HFFc6 (cell line): ENCODE measurements around the gene CTSH. TPM values are rescaled to one million over a fixed set of nuclear protein-coding genes. Genes with fewer than 3 reads are reported as not detected.
"Not testable (repeated sequence)": the region's sequence is repeated elsewhere in the genome, so short reads cannot be mapped to it uniquely, and the experiment has no call there.

ENCODE experiments used
- DNase-seq: peaks from one replicate; pipeline ENCODE4 v3.0.0-alpha.2; 2018
- H3K27ac Mint-ChIP-seq: 2 replicates; pipeline ENCODE4 v1.8.0; 2020; ENCODE audit warnings: mild to moderate bottlenecking, mixed read lengths
- H3K27me3 Mint-ChIP-seq: 2 replicates; pipeline ENCODE4 v1.8.0; 2021; ENCODE audit warnings: mild to moderate bottlenecking, moderate library complexity, mixed read lengths; ENCODE audit not compliant: insufficient read depth
- H3K36me3 Mint-ChIP-seq: 2 replicates; pipeline ENCODE4 v1.8.0; 2021; ENCODE audit warnings: low read depth, mixed read lengths
- H3K4me1 Mint-ChIP-seq: 2 replicates; pipeline ENCODE4 v1.8.0; 2020; ENCODE audit warnings: low read depth, mixed read lengths
- H3K4me3 Mint-ChIP-seq: 2 replicates; pipeline ENCODE4 v1.8.0; 2020; ENCODE audit warnings: mild to moderate bottlenecking, moderate library complexity, mixed read lengths
- H3K9me3 Mint-ChIP-seq: 2 replicates; pipeline ENCODE4 v1.8.0; 2020; ENCODE audit warnings: mild to moderate bottlenecking, mixed read lengths
- total RNA-seq, 6 experiments: library from RNA; stranded (reverse); fragmentation: NEBNext Ultra II Directional; extraction: Animal tissue kit (Norgen Biotek cat#: 25700); gene quantifications; 2 replicates in 1 of 6; 3 replicates in 5 of 6; pipeline ENCODE4 v1.2.3, GENCODE V29; 2021
- TF ChIP-seq, protein P1 (sequence below): fragments of 200-600 bp; sonication (generic); IDR thresholded peaks from 2 replicates; pipeline ENCODE4 v1.5.0; 2021; ENCODE audit warnings: antibody characterized with exemption, mild to moderate bottlenecking

CTSH gene
- total RNA-seq, 6 experiments from 2014 or later: 0.20 to 0.53 (median 0.38) TPM; not detected in 1

DNA sequence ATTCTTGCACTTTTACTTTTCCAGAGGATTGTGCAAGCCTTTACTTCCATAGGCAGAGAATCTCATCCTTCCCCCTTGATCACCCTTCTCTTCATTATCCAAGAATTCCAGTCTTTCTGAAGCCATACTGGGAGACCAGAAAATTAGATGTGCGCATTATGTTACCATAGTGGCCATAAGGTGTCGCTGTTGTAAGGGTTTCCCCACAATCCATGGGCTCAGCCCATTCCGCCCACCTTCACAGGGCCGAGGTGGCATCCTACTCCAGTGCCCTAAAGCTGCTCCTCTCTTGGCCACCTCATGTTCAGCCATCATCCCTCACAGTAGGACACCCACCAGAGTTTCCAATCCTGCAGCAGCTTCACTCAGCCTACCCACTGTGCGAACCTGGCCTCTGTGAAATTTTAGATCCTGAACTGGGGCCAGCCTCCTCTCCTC lies 35.0 kb downstream of the CTSH start:
- no peak overlapping the region for H3K4me3 Mint-ChIP-seq
- no peaks in the 10 kb centered on the region for H3K9me3 Mint-ChIP-seq
- H3K27me3 Mint-ChIP-seq: peaks cover 20% of the 10 kb centered on the region
- DNase-seq: peak; percentile 29
- H3K4me1 Mint-ChIP-seq: peaks cover 74% of the 10 kb centered on the region
- TF ChIP-seq, protein P1, sequence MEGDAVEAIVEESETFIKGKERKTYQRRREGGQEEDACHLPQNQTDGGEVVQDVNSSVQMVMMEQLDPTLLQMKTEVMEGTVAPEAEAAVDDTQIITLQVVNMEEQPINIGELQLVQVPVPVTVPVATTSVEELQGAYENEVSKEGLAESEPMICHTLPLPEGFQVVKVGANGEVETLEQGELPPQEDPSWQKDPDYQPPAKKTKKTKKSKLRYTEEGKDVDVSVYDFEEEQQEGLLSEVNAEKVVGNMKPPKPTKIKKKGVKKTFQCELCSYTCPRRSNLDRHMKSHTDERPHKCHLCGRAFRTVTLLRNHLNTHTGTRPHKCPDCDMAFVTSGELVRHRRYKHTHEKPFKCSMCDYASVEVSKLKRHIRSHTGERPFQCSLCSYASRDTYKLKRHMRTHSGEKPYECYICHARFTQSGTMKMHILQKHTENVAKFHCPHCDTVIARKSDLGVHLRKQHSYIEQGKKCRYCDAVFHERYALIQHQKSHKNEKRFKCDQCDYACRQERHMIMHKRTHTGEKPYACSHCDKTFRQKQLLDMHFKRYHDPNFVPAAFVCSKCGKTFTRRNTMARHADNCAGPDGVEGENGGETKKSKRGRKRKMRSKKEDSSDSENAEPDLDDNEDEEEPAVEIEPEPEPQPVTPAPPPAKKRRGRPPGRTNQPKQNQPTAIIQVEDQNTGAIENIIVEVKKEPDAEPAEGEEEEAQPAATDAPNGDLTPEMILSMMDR: peak; percentile 91
- H3K27ac Mint-ChIP-seq: peak overlapping the region; percentile 11; the same call in 1 of the 2 replicates
- H3K36me3 Mint-ChIP-seq: peaks cover 49% of the 10 kb centered on the region

DNA sequence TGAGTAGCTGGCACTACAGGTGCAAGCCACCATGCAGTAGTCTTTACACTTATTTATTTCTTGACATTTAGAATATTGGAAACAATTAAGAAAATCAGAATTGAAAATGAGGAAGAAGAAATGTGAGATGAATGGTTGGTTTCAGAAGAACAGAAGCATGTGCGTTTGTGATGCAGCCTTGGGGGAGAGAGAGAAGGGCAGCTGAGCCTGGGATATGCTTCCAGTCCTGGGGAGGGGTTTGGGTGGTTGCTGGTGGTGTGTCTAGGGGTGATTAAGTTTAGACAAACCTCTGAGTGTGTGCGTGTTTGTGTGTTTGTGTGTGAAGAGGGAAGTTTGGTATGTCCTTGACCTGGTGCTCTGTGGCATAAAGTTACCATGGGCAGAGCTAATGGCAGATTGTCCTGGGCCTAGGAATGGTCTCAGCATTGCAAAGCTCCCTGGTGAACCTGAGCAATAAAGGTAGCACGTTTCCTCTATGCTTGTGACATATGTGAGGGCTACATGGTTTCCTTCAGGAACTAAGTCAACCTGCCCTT lies 35.6 kb downstream of the CTSH start:
- H3K36me3 Mint-ChIP-seq: peaks cover 51% of the 10 kb centered on the region
- no peak for DNase-seq
- H3K27ac Mint-ChIP-seq: peak overlapping the region; percentile 16; the same call in 1 of the 2 replicates
- peaks cover 75% of the 10 kb centered on the region for H3K4me1 Mint-ChIP-seq
- peaks cover 20% of the 10 kb centered on the region for H3K27me3 Mint-ChIP-seq
- no peaks in the 10 kb centered on the region for H3K9me3 Mint-ChIP-seq
- no peak overlapping the region for H3K4me3 Mint-ChIP-seq
- TF ChIP-seq, protein P1: no peak

DNA sequence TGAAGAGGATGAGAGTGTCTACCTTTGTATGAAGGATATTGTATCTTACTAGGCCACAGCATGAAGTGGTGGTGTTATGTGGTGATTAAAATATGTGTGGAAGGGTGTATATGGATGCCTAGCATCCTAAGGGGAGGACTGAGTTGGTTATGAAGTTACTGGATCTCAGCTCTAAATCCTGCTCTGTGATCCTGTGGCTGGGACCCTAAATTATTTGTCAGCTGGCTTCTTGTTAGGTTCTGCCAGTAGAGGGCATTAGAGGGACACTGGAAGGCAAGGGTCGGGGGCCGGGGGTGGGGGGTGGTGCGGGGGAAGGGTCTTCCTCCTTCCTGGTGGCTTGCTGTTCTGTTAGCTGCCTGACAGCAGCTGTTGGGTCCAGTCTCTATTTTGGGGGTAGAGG lies 37.3 kb downstream of the CTSH start:
- H3K4me1 Mint-ChIP-seq: peaks cover 71% of the 10 kb centered on the region
- peaks cover 52% of the 10 kb centered on the region for H3K36me3 Mint-ChIP-seq
- peaks cover 18% of the 10 kb centered on the region for H3K27me3 Mint-ChIP-seq
- peak overlapping the region; percentile 96 for H3K27ac Mint-ChIP-seq
- no peaks in the 10 kb centered on the region for H3K9me3 Mint-ChIP-seq
- 0 out of 2 replicates have a peak overlapping the region, but pooled peaks have one; percentile 17 for H3K4me3 Mint-ChIP-seq
- DNase-seq: no peak
- TF ChIP-seq, protein P1: peak; percentile 62; the same call in 1 of the 2 replicates

DNA sequence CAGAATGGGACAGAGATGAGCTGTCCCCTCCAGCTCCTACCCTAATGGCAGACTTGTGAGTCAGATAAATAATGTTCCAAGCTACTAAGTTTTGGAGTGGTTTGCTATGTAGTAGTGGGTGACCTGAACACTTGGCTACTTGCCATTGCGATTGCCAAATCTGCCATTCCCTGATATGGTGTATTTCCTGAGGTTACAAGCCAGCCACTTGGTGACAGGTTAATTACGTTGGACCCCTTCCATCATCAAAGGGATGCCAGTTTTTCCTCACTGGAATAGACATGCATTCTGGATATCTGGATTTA lies 38.6 kb downstream of the CTSH start:
- Mint-ChIP-seq H3K4me3 (peak overlapping the region; percentile 62), H3K27ac (peak overlapping the region; percentile 96), H3K27me3 (peaks cover 19% of the 10 kb centered on the region), H3K9me3 (no peaks in the 10 kb centered on the region), H3K36me3 (peaks cover 59% of the 10 kb centered on the region), H3K4me1 (peaks cover 82% of the 10 kb centered on the region)
- peak; percentile 91 for DNase-seq
- TF ChIP-seq, protein P1: no peak

DNA sequence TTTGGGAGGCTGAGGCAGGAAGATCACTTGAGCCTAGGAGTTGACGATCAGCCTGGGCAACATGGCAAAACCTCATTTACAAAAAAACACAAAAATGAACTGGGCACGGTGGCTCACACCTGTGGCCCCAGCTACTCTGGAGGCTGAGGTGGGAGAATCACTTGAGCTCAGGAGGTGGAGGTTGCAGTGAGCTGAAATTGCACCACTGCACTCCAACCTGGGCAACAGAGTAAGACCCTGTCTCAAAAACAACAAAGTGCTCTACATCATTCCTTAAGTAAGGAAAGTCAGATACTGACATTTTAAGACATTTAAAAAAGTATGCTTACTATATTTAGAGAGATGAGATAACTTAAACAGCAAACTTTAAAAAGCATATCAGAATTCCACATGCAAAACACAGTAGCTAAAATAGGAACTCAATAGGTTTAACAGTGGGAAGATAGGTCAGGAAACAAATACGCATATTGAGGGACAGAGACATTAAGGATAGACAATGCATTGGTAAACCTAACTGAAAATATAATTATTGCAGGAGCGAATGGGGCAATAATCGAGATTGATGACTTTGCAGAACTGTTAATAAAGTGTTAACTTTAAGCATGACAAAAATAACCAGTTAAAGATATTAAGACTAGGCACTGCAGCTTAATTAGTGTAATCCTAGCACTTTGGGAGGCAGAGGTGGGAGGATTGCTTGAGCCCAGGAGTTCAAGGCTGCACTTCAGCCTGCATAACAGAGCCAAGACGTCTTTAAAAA lies 40.1 kb downstream of the CTSH start:
- H3K9me3 Mint-ChIP-seq: no peaks in the 10 kb centered on the region
- no peak for DNase-seq
- peaks cover 54% of the 10 kb centered on the region for H3K36me3 Mint-ChIP-seq
- H3K4me3 Mint-ChIP-seq: peak overlapping the region; percentile 7
- TF ChIP-seq, protein P1: no peak
- H3K4me1 Mint-ChIP-seq: peaks cover 76% of the 10 kb centered on the region
- H3K27me3 Mint-ChIP-seq: peaks cover 18% of the 10 kb centered on the region
- H3K27ac Mint-ChIP-seq: peak overlapping the region; percentile 96

DNA sequence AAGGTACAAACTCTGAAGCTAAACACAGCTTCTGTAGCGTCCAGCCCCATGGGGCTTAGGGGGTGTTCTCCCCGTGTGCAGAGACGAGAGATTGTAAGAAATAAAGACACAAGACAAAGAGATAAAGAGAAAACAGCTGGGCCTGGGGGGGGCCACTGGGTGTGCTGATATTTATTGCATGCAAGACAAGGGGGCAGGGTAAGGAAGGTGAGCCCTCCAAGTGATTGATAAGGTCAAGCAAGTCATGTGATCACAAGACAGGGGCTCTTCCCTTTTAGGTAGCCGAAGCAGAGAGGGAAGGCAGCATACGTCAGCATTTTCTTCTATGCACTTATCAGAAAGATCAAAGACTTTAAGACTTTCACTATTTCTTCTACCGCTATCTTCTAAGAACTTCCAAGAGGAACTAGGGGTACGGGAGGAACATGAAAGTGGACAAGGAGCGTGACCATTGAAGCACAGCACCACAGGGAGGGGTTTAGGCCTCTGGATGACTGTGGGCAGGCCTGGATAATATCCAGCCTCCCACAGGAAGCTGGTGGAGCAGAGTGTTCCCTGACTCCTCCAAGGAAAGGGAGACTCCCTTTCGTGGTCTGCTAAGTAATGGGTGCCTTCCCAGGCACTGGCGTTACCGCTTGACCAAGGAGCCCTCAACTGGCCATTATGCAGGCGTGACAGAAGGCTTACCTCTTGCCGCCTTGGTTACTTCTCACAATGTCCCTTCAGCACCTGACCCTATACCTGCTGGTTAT lies 42.4 kb downstream of the CTSH start:
- Mint-ChIP-seq H3K36me3 (peaks cover 64% of the 10 kb centered on the region), H3K4me1 (peaks cover 64% of the 10 kb centered on the region), H3K27me3 (peaks cover 13% of the 10 kb centered on the region), H3K27ac (peak overlapping the region; percentile 50)
- H3K4me3 Mint-ChIP-seq, DNase-seq, H3K9me3 Mint-ChIP-seq: not testable (repeated sequence)

- H3K4me3 Mint-ChIP-seq, H3K9me3 Mint-ChIP-seq, H3K27me3 Mint-ChIP-seq, H3K27ac Mint-ChIP-seq, DNase-seq: not testable (repeated sequence)
- peaks cover 65% of the 10 kb centered on the region for H3K36me3 Mint-ChIP-seq
- H3K4me1 Mint-ChIP-seq: peaks cover 49% of the 10 kb centered on the region
Measured at GRCh38 chr15:78900819-78901533, 43.9 kb downstream of the CTSH start.
